Prostate gland (tissue), 2 donors: ENCODE data around the gene PTGER1. TPM values are rescaled to one million over a fixed set of nuclear protein-coding genes. Genes with fewer than 3 reads are reported as not detected.

Source experiments
- DNase-seq: peaks from one replicate; pipeline ENCODE4 v3.0.0-alpha.2; 2019; ENCODE audit warnings: low spot score
- H3K27ac ChIP-seq, 2 donors: fragments of 200-600 bp; sonication (generic); 2 replicates each; pipeline ENCODE4 v1.5.1; 2017 to 2019
- H3K27me3 ChIP-seq: fragments of 200-600 bp; sonication (generic); replicated peaks from 2 replicates; pipeline ENCODE4 v1.5.1; 2019; ENCODE audit not compliant: insufficient read depth
- H3K36me3 ChIP-seq, 2 donors: fragments of 200-600 bp; sonication (generic); 1 replicate in 1 of 2; 2 replicates in 1 of 2; pipeline versions ENCODE4 v1.5.1 to v1.8.1; 2017 to 2019
- H3K4me1 ChIP-seq: fragments of 200-600 bp; sonication (generic); replicated peaks from 2 replicates; pipeline ENCODE4 v1.5.1; 2019
- H3K4me3 ChIP-seq, 2 donors: fragments of 200-600 bp; sonication (generic); 2 replicates each; pipeline ENCODE4 v1.5.1; 2017 to 2019
- H3K9me3 ChIP-seq: fragments of 200-600 bp; sonication (generic); 2 replicates; pipeline ENCODE4 v1.5.1; 2017
- CTCF ChIP-seq, 4 experiments: fragments of 200-600 bp in 2 of 4; fragments of 450-650 bp in 2 of 4; sonication (generic) in 2 of 4; IDR thresholded peaks; 1 replicate in 3 of 4; 2 replicates in 1 of 4; pipeline ENCODE4 v1.5.1; 2016 to 2019; ENCODE audit warnings: antibody characterized with exemption in 4 of 4, mild to moderate bottlenecking in 2 of 4, moderate library complexity in 2 of 4
- POLR2A ChIP-seq: fragments of 450-650 bp; IDR thresholded peaks from one replicate; pipeline ENCODE4 v1.6.1; 2016; ENCODE audit warnings: antibody characterized with exemption, mild to moderate bottlenecking
- POLR2AphosphoS5 ChIP-seq: sonication (generic); formaldehyde crosslinking; IDR thresholded peaks from one replicate; pipeline ENCODE4 v1.6.1; 2017; ENCODE audit warnings: antibody characterized with exemption
- WGBS: methylation state at CpG from one replicate; pipeline ENCODE4 v1.1.5; 2018; 5-methylcytosine and 5-hydroxymethylcytosine counted together
- intact Hi-C: fragments of 100-400 bp; cut with DNase I; formaldehyde crosslinking; loops from one replicate; pipeline ENCODE4 v1.14.2; 2022
- total RNA-seq, 2 donors: library from RNA; depleted of rRNA; stranded (reverse); fragments of >200 nt; gene quantifications; one replicate each; pipeline ENCODE4 v1.1.0, GENCODE V29; 2016

The PTGER1 gene
- total RNA-seq, 2 donors from 2014 or later: 1.0 TPM; not detected in 1

- H3K9me3 ChIP-seq: no peaks in the 10 kb centered on the region
- H3K27ac ChIP-seq: peak overlapping the region; percentile 100
- H3K36me3 ChIP-seq: peaks cover 0 to 9% of the 10 kb centered on the region in 2 donors
- intact Hi-C loops: loop anchor here (5.0 kb wide), 1 partner anchor 378 kb away; the partner anchor contains the start of gene ASF1B
- H3K27me3 ChIP-seq: no peaks in the 10 kb centered on the region
- DNase-seq: no peak
- 43% methylated on average over 8 of the region's 8 CpGs for WGBS
- H3K4me3 ChIP-seq: peak overlapping the region; percentile 85 to 98
- H3K4me1 ChIP-seq: peaks cover 9% of the 10 kb centered on the region
- TF ChIP-seq CTCF (IDR thresholded peaks at IDR 0.05) (no peak), POLR2A (no peak), POLR2AphosphoS5 (no peak)
These were observed 40.4 kb upstream of the PTGER1 start for GRCh38 chr19:14515501-14516047.

- intact Hi-C loops: no loop called here
- no peaks in the 10 kb centered on the region for H3K9me3 ChIP-seq
- no peak overlapping the region for H3K4me3 ChIP-seq
- TF ChIP-seq POLR2A: no peak
- TF ChIP-seq POLR2AphosphoS5: no peak
- no peak for TF ChIP-seq CTCF (IDR thresholded peaks at IDR 0.05)
- 73% methylated on average over 8 of the region's 8 CpGs for WGBS
- no peaks in the 10 kb centered on the region for H3K27me3 ChIP-seq
- H3K27ac ChIP-seq: peak overlapping the region in 1 of 2 donors; percentile 100
- H3K4me1 ChIP-seq: peaks cover 9% of the 10 kb centered on the region
- peaks cover 0 to 9% of the 10 kb centered on the region in 2 donors for H3K36me3 ChIP-seq
- DNase-seq: no peak
These were observed 39.2 kb upstream of the PTGER1 start for GRCh38 chr19:14514215-14514863.

GRCh38 chr19:14512406-14512961 lies 37.3 kb upstream of the PTGER1 start:
- Histone ChIP-seq H3K27me3 (no peaks in the 10 kb centered on the region), H3K4me1 (peaks cover 9% of the 10 kb centered on the region), H3K9me3 (no peaks in the 10 kb centered on the region), H3K27ac (no peak overlapping the region), H3K36me3 (peaks cover 0 to 9% of the 10 kb centered on the region in 2 donors), H3K4me3 (no peak overlapping the region)
- no peak for DNase-seq
- intact Hi-C loops: no loop called here
- no peak for TF ChIP-seq CTCF (IDR thresholded peaks at IDR 0.05)
- 95% methylated on average over 14 of the region's 14 CpGs for WGBS

GRCh38 chr19:14511229-14511593 lies 36.1 kb upstream of the PTGER1 start:
- Histone ChIP-seq H3K4me3 (no peak overlapping the region), H3K9me3 (no peaks in the 10 kb centered on the region), H3K4me1 (peaks cover 9% of the 10 kb centered on the region), H3K27ac (peak overlapping the region; percentile 16 to 30), H3K27me3 (no peaks in the 10 kb centered on the region), H3K36me3 (peaks cover 0 to 9% of the 10 kb centered on the region in 2 donors)
- TF ChIP-seq POLR2A (no peak), POLR2AphosphoS5 (no peak), CTCF (IDR thresholded peaks at IDR 0.05) (no peak)
- no peak for DNase-seq
- intact Hi-C loops: no loop called here
- 73% methylated on average over 4 of the region's 4 CpGs for WGBS
